IMR-90 (cell line): Measurements from ENCODE around the gene FCRL6. TPM values are rescaled to one million over a fixed set of nuclear protein-coding genes. Genes with fewer than 3 reads are reported as not detected.

ENCODE experiments used
- ATAC-seq: fragments of 200-7000 bp; cut with Tn5 transposase; 2 replicates; pipeline ENCODE4 v1.9.1; 2020; ENCODE audit warnings: low read depth, mild to moderate bottlenecking, moderate library complexity
- BruUV-seq: library from RNA; stranded (reverse); fragments of 400-500 nt; replicated peaks from 2 replicates; lab custom pipeline; 2021; lab: Mats Ljungman, UMichigan
- CTCF ChIA-PET: fragments of 300-600 bp; formaldehyde crosslinking; extraction: SDS; loops from one replicate; lab custom pipeline; 2021; ENCODE audit warnings: antibody characterized with exemption; lab: Yijun Ruan, JAX
- POLR2A ChIA-PET: fragments of 300-600 bp; sonication (Branson Sonifier 250); formaldehyde crosslinking; loops from one replicate; lab custom pipeline; 2022; ENCODE audit warnings: antibody characterized with exemption; ENCODE audit not compliant: unreplicated experiment; lab: Charles Lee
- DNase-seq: peaks from one replicate; pipeline ENCODE4 v3.0.0; 2013
- H2AFZ ChIP-seq: replicated peaks from 2 replicates; pipeline ENCODE3; 2013; ENCODE audit warnings: low read length, mild to moderate bottlenecking; ENCODE audit not compliant: poor library complexity
- H2AK5ac ChIP-seq: 2 replicates; pipeline ENCODE4 v1.6.1; 2013; ENCODE audit warnings: low read depth, low read length, inconsistent platforms
- H2AK9ac ChIP-seq: replicated peaks from 2 replicates; pipeline ENCODE3; 2013; ENCODE audit warnings: mild to moderate bottlenecking, low read depth, low read length, moderate library complexity; ENCODE audit not compliant: poor library complexity
- H2BK120ac ChIP-seq: 2 replicates; pipeline ENCODE4 v1.6.1; 2013; ENCODE audit warnings: low read depth, low read length, inconsistent platforms
- H2BK15ac ChIP-seq: 3 replicates; pipeline ENCODE4 v1.6.1; 2013; ENCODE audit warnings: low read depth, low read length, inconsistent platforms
- H2BK20ac ChIP-seq: 2 replicates; pipeline ENCODE4 v1.6.1; 2013; ENCODE audit warnings: low read depth, mild to moderate bottlenecking, inconsistent platforms, low read length, moderate library complexity
- H2BK5ac ChIP-seq: 2 replicates; pipeline ENCODE4 v1.6.1; 2013; ENCODE audit warnings: mild to moderate bottlenecking, low read depth, low read length, inconsistent platforms; ENCODE audit not compliant: poor library complexity, severe bottlenecking
- H3K14ac ChIP-seq: replicated peaks from 2 replicates; pipeline ENCODE4 v1.6.1; 2013; ENCODE audit warnings: low read depth, low read length, inconsistent platforms
- H3K18ac ChIP-seq: 2 replicates; pipeline ENCODE4 v1.6.1; 2013; ENCODE audit warnings: low read depth, low read length, control low read depth
- H3K23ac ChIP-seq: 2 replicates; pipeline ENCODE4 v1.6.1; 2013; ENCODE audit warnings: low read depth, low read length, inconsistent platforms
- H3K27ac ChIP-seq: 2 replicates; pipeline ENCODE4 v1.5.1; 2013; ENCODE audit warnings: mild to moderate bottlenecking, control low read depth, low read length; ENCODE audit not compliant: insufficient read depth
- H3K27me3 ChIP-seq: 2 replicates; pipeline ENCODE4 v1.6.1; 2013; ENCODE audit warnings: low read length; ENCODE audit not compliant: control insufficient read depth, insufficient read depth
- H3K36me3 ChIP-seq: 2 replicates; pipeline ENCODE4 v1.6.1; 2013; ENCODE audit warnings: low read length, mixed read lengths; ENCODE audit not compliant: control insufficient read depth, insufficient read depth
- H3K4ac ChIP-seq: 2 replicates; pipeline ENCODE4 v1.6.1; 2013; ENCODE audit warnings: low read depth, low read length, inconsistent platforms
- H3K4me1 ChIP-seq: 2 replicates; pipeline ENCODE4 v1.6.1; 2013; ENCODE audit warnings: low read length, mixed read lengths; ENCODE audit not compliant: control insufficient read depth, insufficient read depth
- H3K4me2 ChIP-seq: 2 replicates; pipeline ENCODE4 v1.6.1; 2013; ENCODE audit warnings: low read depth, mild to moderate bottlenecking, control low read depth, low read length, moderate library complexity
- H3K4me3 ChIP-seq: 2 replicates; pipeline ENCODE4 v1.5.1; 2013; ENCODE audit warnings: low read depth, mild to moderate bottlenecking, control low read depth, low read length, moderate library complexity; ENCODE audit not compliant: insufficient read depth
- H3K56ac ChIP-seq: 2 replicates; pipeline ENCODE4 v1.6.1; 2013; ENCODE audit warnings: low read length, inconsistent platforms; ENCODE audit not compliant: insufficient read depth; ENCODE audit errors: extremely low read depth
- H3K79me1 ChIP-seq, 2 experiments: 2 replicates each; pipeline ENCODE4 v1.6.1; 2013; ENCODE audit warnings: low read length in 2 of 2, inconsistent platforms in 1 of 2, low read depth in 1 of 2
- H3K9ac ChIP-seq: 2 replicates; pipeline ENCODE4 v1.6.1; 2013; ENCODE audit warnings: low read depth, low read length, control low read depth
- H3K9me1 ChIP-seq: 2 replicates; pipeline ENCODE4 v1.6.1; 2013; ENCODE audit warnings: low read length, inconsistent platforms; ENCODE audit not compliant: insufficient read depth
- H3K9me3 ChIP-seq: 2 replicates; pipeline ENCODE4 v1.6.1; 2013; ENCODE audit warnings: low read length; ENCODE audit not compliant: control insufficient read depth, insufficient read depth
- H4K20me1 ChIP-seq: 2 replicates; pipeline ENCODE4 v1.6.1; 2013; ENCODE audit warnings: low read length, inconsistent platforms; ENCODE audit not compliant: insufficient read depth
- H4K5ac ChIP-seq: 2 replicates; pipeline ENCODE4 v1.6.1; 2013; ENCODE audit warnings: mild to moderate bottlenecking, low read depth, low read length, control low read depth
- H4K8ac ChIP-seq, 2 experiments: 2 replicates each; pipeline ENCODE4 v1.6.1; 2013; ENCODE audit warnings: low read depth in 2 of 2, low read length in 2 of 2, control low read depth in 1 of 2, inconsistent platforms in 1 of 2
- H4K91ac ChIP-seq: 2 replicates; pipeline ENCODE4 v1.6.1; 2013; ENCODE audit warnings: low read depth, low read length, inconsistent platforms; ENCODE audit not compliant: insufficient read depth
- BHLHE40 ChIP-seq: fragments of 150-350 bp; IDR thresholded peaks from 2 replicates; pipeline ENCODE4 v1.6.1; 2016; ENCODE audit warnings: mild to moderate bottlenecking, low read depth, low read length
- CEBPB ChIP-seq: IDR thresholded peaks from 2 replicates; pipeline ENCODE4 v1.6.1; 2012; ENCODE audit warnings: low read depth, low read length, improper control_type of control experiment
- CHD1 ChIP-seq: IDR thresholded peaks from 2 replicates; pipeline ENCODE4 v1.6.1; 2012; ENCODE audit warnings: low read depth, low read length, improper control_type of control experiment
- FOS ChIP-seq: fragments of 150-350 bp; IDR thresholded peaks from 2 replicates; pipeline ENCODE4 v1.6.1; 2016; ENCODE audit warnings: low read depth, low read length
- MAZ ChIP-seq: IDR thresholded peaks from 2 replicates; pipeline ENCODE4 v1.6.1; 2012; ENCODE audit warnings: low read depth, mild to moderate bottlenecking, low read length, improper control_type of control experiment, moderate library complexity, borderline replicate concordance
- MXI1 ChIP-seq: IDR thresholded peaks from 2 replicates; pipeline ENCODE4 v1.6.1; 2012; ENCODE audit warnings: low read depth, mild to moderate bottlenecking, low read length, moderate library complexity, borderline replicate concordance
- POLR2A ChIP-seq: IDR thresholded peaks from 2 replicates; pipeline ENCODE4 v1.6.1; 2012; ENCODE audit warnings: mild to moderate bottlenecking, low read depth, low read length
- RAD21 ChIP-seq: IDR thresholded peaks from 2 replicates; pipeline ENCODE4 v1.6.1; 2012; ENCODE audit warnings: low read length, improper control_type of control experiment
- RCOR1 ChIP-seq: IDR thresholded peaks from 2 replicates; pipeline ENCODE4 v1.6.1; 2012; ENCODE audit warnings: mild to moderate bottlenecking, low read length, improper control_type of control experiment; ENCODE audit not compliant: insufficient replicate concordance
- SMC3 ChIP-seq: fragments of 150-350 bp; IDR thresholded peaks from 2 replicates; pipeline ENCODE4 v1.6.1; 2016; ENCODE audit warnings: low read depth, mild to moderate bottlenecking, antibody characterized with exemption, low read length, moderate library complexity
- USF2 ChIP-seq: fragments of 150-350 bp; IDR thresholded peaks from 2 replicates; pipeline ENCODE4 v1.6.1; 2017; ENCODE audit warnings: mild to moderate bottlenecking, antibody characterized with exemption, low read length, low read depth
- dilution Hi-C: fragments of 300-500 bp; cut with HindIII; formaldehyde crosslinking; loops from one replicate; pipeline ENCODE4 v1.14.3; 2018; ENCODE audit warnings: low sequenced_read_pairs; ENCODE audit not compliant: unreplicated experiment
- in situ Hi-C: fragments of 300-500 bp; cut with MboI; formaldehyde crosslinking; loops from 3 replicates; pipeline ENCODE4 v1.14.3; 2019; ENCODE audit warnings: low sequenced_read_pairs, inconsistent platforms, mixed read lengths
- intact Hi-C: fragments of 100-400 bp; cut with micrococcal nuclease; formaldehyde crosslinking; loops from 2 replicates; pipeline ENCODE4 v1.10.0; 2022
- polyA plus RNA-seq, 3 experiments: library from polyadenylated mRNA; depleted of rRNA; stranded (reverse); fragments of >200 nt; gene quantifications; 2 replicates each; pipeline ENCODE4 v1.2.3, GENCODE V29; 2012; ENCODE audit warnings: low replicate concordance in 1 of 3
- total RNA-seq: library from RNA; depleted of rRNA; stranded (reverse); fragments of >200 nt; gene quantifications from 2 replicates; pipeline ENCODE4 v1.2.3, GENCODE V29; 2012

The FCRL6 gene
- total and polyA plus RNA-seq, 2 of the 4 experiments (the other 2 are of a cell fraction) = not detected

DNA sequence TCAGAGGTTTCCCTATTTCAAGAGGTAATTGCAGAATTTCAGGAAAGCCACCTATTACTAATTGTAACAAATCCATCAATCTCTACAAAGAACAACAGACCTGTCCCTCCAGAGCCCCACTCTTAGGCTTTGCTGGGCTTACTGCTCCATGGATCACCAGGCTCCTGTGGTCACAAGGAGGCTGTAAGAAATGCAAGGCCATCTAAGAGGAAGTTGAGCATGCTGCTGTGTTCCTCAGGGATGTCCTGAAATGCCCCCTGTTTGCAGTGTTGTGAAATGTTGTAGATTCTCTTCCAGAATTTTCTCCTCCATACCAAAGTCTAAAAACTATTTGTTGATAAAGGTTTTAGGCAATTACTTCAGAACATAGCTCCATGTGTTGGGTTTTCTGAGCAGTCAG lies 45.8 kb upstream of the FCRL6 start:
- in situ Hi-C loops (no loop called here), dilution Hi-C loops (no loop called here), intact Hi-C loops (no loop called here)
- CTCF ChIA-PET = no interaction called here
- Histone ChIP-seq H4K8ac (no peak overlapping the region), H3K36me3 (no peaks in the 10 kb centered on the region), H2AFZ (no peak overlapping the region), H3K9me3 (no peaks in the 10 kb centered on the region), H2BK5ac (no peak overlapping the region), H2BK15ac (no peak overlapping the region), H3K27ac (no peak overlapping the region), H2BK120ac (no peak overlapping the region), H3K14ac (no peak overlapping the region), H3K4me3 (no peak overlapping the region), H2AK5ac (no peak overlapping the region), H2AK9ac (no peak overlapping the region), H4K5ac (no peak overlapping the region), H3K4me2 (no peak overlapping the region), H2BK20ac (no peak overlapping the region), H3K18ac (no peak overlapping the region), H3K9ac (no peak overlapping the region), H3K4me1 (no peaks in the 10 kb centered on the region), H4K91ac (no peak overlapping the region), H3K56ac (no peak overlapping the region), H3K9me1 (no peaks in the 10 kb centered on the region), H3K4ac (no peak overlapping the region), H3K27me3 (no peaks in the 10 kb centered on the region; the same call in 1 of the 2 replicates), H4K20me1 (no peaks in the 10 kb centered on the region), H3K23ac (no peak overlapping the region), H3K79me1 (no peaks in the 10 kb centered on the region)
- POLR2A ChIA-PET = no interaction called here
- TF ChIP-seq POLR2A (no peak), USF2 (no peak), CHD1 (no peak), MXI1 (no peak), MAZ (no peak), CEBPB (no peak), FOS (no peak), BHLHE40 (no peak), RAD21 (no peak), RCOR1 (no peak), SMC3 (no peak)
- no peak for ATAC-seq
- BruUV-seq = no TSS peak
- DNase-seq = no peak
